ENCODE data around the gene CYP26C1. TPM values are rescaled to one million over a fixed set of nuclear protein-coding genes. Genes with fewer than 3 reads are reported as not detected.

CYP26C1 gene
- total and polyA plus RNA-seq, 3 donors from 2014 or later, result 0.17 to 0.68 (median 0.31) TPM

- 23 to 25% methylated on average over 12 to 17 of the region's 17 CpGs for WGBS, 2 donors
- H3K36me3 ChIP-seq (ENCODE audit: low read depth, missing control alignments), result no peaks in the 10 kb centered on the region
- peak overlapping the region in 1 of 2 donors; percentile 38 for H3K4me3 ChIP-seq
- DNase-seq, result no peak
- H3K9me3 ChIP-seq, result no peaks in the 10 kb centered on the region
- peaks cover 22% of the 10 kb centered on the region for H3K4me1 ChIP-seq
- TF ChIP-seq POLR2A (IDR thresholded peaks at IDR 0.05) (no peak), CTCF (IDR thresholded peaks at IDR 0.05) (no peak)
- intact Hi-C loops (cut with DNase I; ENCODE audit: low total_unique reads), result no loop called here
- H3K27ac ChIP-seq, result no peak overlapping the region
- H3K27me3 ChIP-seq, result no peaks in the 10 kb centered on the region
These were observed 7.1 kb downstream of the CYP26C1 start for GRCh38 chr10:93067443-93068365.

- peaks cover 30% of the 10 kb centered on the region for H3K4me1 ChIP-seq
- no peaks in the 10 kb centered on the region for H3K36me3 ChIP-seq (ENCODE audit: low read depth, missing control alignments)
- 3 to 9% methylated on average over 39 to 73 of the region's 73 CpGs for whole genome bisulfite sequencing, 2 donors
- H3K4me3 ChIP-seq, result peak overlapping the region in 1 of 2 donors; percentile 38
- intact Hi-C loops (cut with DNase I; ENCODE audit: low total_unique reads), result no loop called here
- no peak for DNase-seq
- H3K9me3 ChIP-seq, result no peaks in the 10 kb centered on the region
- TF ChIP-seq CTCF (IDR thresholded peaks at IDR 0.05), result peak in 1 of 3 experiments; percentile 14
- TF ChIP-seq POLR2A (IDR thresholded peaks at IDR 0.05), result no peak
- no peaks in the 10 kb centered on the region for H3K27me3 ChIP-seq
- H3K27ac ChIP-seq, result no peak overlapping the region
These were observed 8.0 kb downstream of the CYP26C1 start for GRCh38 chr10:93068411-93069244.

- Histone ChIP-seq H3K27me3 (no peaks in the 10 kb centered on the region), H3K9me3 (no peaks in the 10 kb centered on the region), H3K27ac (no peak overlapping the region), H3K4me3 (no peak overlapping the region), H3K4me1 (peaks cover 36% of the 10 kb centered on the region), H3K36me3 (ENCODE audit: low read depth, missing control alignments) (no peaks in the 10 kb centered on the region)
- intact Hi-C loops (cut with DNase I; ENCODE audit: low total_unique reads), result no loop called here
- TF ChIP-seq CTCF (IDR thresholded peaks at IDR 0.05) (no peak), POLR2A (IDR thresholded peaks at IDR 0.05) (no peak)
- no peak for DNase-seq
- WGBS, 2 donors, result 35 to 40% methylated on average over 8 to 10 of the region's 10 CpGs
These were observed 8.6 kb downstream of the CYP26C1 start for GRCh38 chr10:93069245-93069561.

- 72 to 76% methylated on average over 4 to 5 of the region's 5 CpGs for WGBS, 2 donors
- TF ChIP-seq CTCF (IDR thresholded peaks at IDR 0.05) (no peak), POLR2A (IDR thresholded peaks at IDR 0.05) (no peak)
- Histone ChIP-seq H3K4me3 (no peak overlapping the region), H3K27me3 (no peaks in the 10 kb centered on the region), H3K4me1 (peaks cover 41% of the 10 kb centered on the region), H3K27ac (no peak overlapping the region), H3K36me3 (ENCODE audit: low read depth, missing control alignments) (no peaks in the 10 kb centered on the region), H3K9me3 (no peaks in the 10 kb centered on the region)
- no peak for DNase-seq
- intact Hi-C loops (cut with DNase I; ENCODE audit: low total_unique reads), result no loop called here
These were observed 10.0 kb downstream of the CYP26C1 start for GRCh38 chr10:93070378-93071176.
